NCI-H748 treated with DMSO at 0.1 percent for 48 hours (cell line): ENCODE measurements around the gene PPIP5K2.
A peak's percentile ranks its signal among the peaks of the same experiment; 100 is the strongest.

Experiments used
- DNase-seq: peaks from one replicate; lab custom pipeline; 2025; lab: John Stamatoyannopoulos, UW

PPIP5K2 gene

GRCh38 chr5:103247118-103247517 is 127.0 kb downstream of the PPIP5K2 start:
- DNase-seq: no peak

DNA sequence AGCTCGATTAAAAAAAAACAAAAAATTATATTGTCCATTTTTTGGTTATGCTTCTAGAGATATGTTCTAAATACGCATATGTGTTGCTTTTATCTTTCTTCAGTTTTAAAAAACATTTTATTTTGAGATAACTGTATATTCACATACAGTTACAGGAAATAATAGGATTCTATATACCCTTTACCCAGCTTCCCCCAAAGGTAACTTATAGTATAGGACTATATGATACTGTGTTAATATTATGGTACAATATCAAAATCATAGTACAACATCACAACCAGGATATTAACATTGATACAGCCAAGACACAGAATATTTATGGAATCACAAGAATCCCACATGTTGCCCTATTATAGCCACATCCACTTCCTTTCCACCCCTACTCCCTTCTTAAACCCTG is 129.0 kb downstream of the PPIP5K2 start:
- no peak for DNase-seq

DNA sequence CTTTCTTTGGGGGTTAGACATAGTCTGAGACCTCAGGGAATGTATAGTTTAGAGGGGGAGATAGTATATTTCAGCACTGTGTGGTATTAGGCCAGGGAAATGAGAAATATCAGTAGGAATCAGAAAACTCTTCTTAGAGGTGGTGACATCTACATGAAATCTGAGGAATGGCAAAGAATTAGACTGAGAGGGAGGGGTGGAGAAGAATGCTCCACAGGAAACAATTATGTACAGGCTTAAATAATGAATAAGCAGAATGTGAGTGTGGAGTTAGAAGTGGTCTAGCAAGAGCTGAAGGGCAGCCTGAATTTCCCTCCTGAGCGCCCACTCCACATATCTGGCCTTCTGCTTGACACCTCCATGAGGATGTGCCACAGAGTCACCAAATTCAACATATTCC is 134.8 kb downstream of the PPIP5K2 start:
- no peak for DNase-seq

GRCh38 chr5:103255691-103256090 is 135.6 kb downstream of the PPIP5K2 start:
- DNase-seq: no peak

DNA sequence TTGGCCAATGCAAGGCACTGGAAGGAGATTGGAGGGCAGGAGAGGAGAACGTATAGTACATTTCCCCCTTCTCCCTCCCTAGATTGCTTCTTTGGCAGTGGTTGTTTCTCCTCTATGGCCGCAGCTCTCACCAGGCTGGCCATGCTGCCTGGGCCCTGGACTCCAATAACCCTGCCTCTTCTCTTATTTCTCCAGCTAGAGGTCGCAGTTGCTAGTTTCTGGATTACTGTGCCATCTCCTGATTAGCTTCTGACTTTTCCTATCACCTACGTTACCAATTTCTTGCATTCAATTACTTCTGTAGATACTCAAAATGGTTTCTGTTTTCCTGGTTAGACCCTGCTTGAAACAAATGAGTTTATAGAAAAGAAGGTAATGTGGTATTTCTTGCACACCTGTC is 136.1 kb downstream of the PPIP5K2 start:
- no peak for DNase-seq

GRCh38 chr5:103258368-103258956 is 138.4 kb downstream of the PPIP5K2 start, which contains the start of gene MACIR:
Gene MACIR (plus strand): TSS chr5:103258763. CDS start chr5:103275920, 17,157 bp downstream.
- peak; percentile 89 for DNase-seq

DNA sequence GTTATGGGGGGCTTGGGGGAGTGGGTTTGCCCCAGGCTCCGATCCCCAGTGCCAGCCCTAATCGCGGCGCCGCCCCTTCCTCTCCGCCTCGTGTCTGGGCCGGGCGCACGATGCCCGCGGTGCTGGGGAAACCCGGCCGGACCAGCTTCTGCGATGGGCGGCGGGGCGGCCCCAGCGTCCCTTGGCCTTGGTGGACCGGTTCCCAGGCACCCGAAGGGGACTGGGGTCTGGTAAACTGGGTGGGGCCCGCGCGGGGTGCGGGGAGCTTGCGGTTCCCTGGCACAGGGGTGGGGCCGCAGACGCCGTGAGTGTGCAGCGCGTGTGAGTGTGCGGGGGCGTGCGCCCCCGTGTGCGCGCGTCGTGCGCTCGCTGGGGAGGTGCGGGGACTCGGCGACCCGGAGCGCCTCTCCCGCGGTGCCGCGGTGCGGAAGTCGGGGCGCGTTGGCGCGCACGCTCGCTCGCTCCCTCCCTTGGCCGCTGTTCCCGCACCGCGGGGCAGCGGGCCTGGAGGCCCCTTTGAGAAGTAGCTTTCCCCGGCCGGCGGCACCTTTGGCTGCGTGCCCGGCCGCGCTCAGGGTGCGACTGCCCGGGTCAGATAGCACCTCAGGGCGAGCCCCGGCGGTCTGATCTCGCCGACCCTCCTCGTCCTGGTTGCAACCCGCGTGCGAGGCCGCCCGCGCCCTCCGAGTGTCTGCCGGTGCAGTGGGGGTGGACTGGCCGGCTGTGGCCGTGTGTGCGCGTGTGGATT is 139.0 kb downstream of the PPIP5K2 start:
- DNase-seq: peak; percentile 41

- peak; percentile 41 for DNase-seq
These were observed 139.7 kb downstream of the PPIP5K2 start for GRCh38 chr5:103259705-103260355.

DNA sequence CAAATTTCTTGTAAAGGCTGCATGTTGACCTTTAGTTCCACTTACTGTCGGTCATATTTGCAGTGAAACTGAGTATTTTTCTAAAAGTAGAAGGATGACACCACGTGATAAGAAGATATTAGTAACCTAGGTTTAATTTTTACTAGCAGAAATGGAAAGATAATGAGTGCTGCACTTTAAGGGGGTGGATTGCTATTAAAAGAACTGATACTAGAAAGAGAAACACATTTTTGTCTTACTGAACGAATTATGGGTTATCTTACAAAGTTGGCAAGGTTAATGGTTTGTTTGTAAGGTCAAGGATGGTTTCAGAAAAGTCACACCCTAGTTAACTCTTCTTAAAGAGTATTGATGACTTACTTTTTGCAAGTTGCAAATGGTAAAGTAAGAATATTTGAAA is 140.8 kb downstream of the PPIP5K2 start:
- no peak for DNase-seq
